Eye (tissue), 1 donor: Measurements from ENCODE around the gene DTD2.
"Not testable (repeated sequence)": the region's sequence is repeated elsewhere in the genome, so short reads cannot be mapped to it uniquely, and the experiment has no call there.

Experiments used
- DNase-seq: peaks from one replicate; pipeline ENCODE4 v3.0.0-alpha.2; 2015

The DTD2 gene

DNA sequence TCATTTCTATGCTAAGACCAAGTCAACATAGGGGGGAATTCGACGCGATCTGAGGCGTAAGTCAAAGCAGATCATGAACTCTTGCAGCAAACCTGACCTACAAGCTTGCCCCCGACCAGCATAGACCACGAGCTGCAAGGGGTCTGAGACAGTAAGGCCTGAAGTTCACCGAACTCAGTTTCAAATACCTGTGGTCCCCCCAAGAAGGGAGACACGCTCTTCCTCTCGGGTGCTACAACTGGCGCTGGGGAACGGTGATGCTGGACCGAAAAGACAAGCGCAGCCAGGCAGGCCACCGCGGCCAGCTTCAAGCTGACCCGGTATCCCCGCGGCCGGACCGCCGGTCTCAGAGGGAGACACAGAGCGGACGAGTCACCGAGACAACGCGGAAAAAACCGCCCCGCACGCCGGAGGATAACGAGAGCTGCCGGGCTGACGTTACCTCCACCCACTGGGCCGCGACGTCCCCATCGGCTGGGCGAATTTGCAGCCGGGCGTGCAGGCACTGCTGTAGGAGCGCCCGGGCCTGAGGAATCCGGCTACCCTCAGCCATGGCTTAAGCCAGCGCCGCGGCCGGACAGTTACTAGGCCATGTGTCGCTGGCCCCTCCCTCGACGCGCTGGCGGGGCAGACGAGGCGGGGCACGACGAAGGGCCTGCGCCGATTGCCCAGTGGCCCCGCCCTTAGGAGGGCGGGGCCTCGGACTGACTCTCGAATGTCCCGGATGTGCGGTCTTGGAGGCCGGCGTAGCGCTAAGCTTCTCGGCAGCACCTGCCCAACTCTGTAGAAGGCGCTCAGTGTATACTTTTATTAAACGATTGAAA, at the start of gene DTD2:
Gene DTD2 (minus strand): TSS at position 666 of the 824 bp plus-strand sequence. CDS start 113 bp downstream, at position 553.
- peak; percentile 99 for DNase-seq

DNA sequence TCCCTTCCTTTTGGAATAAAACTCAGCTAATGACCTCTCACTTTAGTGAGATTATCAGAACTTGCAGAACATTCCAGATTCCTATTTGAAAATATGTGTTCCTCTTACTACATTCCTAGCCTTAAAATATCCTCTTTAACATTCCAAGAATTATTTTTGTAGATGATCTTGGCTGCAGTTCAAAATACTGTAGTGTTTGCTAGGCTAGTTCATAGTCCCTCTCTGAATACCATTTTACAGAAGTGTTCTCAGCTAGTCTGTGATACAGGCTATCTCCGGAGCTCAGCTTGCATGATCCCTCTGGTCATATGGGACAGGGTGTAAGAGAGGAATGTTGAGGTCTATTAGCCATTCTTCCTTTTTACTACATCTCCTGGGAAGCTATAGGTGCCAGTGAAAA, 48.1 kb upstream of the DTD2 start:
- peak; percentile 11 for DNase-seq

DNA sequence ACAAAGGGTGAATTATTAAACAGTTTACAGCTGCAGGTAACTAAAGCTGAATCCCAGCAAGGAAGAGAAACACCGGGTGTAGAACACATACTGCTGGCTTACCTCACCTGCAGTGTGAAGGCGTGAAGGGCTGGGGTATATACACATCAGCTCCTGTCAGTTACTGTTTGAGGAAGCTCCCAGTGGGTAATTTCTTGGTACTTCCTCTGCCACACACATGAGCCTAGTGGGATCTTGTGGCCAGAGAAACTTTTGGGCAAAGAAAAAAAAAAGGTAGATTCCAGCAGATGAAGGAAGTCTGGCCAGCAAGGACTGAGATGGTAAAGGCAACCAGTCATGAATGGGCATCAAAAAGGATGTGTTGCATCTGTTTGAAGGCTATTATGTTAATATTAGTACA, 44.6 kb upstream of the DTD2 start:
- no peak for DNase-seq

DNA sequence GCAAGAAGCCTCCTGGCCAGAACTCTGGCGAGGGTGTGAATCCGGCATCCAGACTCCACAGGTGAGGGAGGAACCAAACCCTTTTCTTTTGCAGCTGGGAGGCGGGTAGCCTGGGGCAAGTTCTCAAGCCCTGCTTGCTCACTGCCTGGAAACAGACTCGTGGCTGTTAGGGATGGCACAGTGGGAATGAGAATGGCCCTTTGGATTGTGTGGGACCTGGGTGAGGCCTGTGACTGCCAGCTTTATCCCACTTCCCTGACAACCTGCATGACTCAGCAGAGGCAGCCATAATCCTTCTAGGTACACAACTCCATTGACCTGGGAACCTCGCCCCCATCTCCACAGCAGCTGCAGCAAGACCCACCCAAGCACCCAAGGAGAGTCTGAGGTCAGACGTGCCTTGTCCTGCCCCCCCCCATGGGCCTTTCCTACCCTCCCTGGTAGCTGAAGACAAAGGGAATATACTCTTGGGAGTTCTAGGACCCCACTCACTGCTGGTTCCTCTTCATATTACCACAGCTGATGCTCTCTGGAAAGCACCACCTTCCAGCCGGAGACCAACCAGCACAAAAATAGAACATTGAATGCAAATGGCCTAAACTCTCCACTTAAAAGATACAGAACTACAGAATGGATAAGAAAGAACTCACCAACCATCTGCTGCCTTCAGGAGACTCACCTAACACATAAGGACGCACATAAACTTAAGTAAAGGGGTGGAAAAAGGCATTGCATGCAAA, 35.6 kb upstream of the DTD2 start:
- DNase-seq, result no peak

DNA sequence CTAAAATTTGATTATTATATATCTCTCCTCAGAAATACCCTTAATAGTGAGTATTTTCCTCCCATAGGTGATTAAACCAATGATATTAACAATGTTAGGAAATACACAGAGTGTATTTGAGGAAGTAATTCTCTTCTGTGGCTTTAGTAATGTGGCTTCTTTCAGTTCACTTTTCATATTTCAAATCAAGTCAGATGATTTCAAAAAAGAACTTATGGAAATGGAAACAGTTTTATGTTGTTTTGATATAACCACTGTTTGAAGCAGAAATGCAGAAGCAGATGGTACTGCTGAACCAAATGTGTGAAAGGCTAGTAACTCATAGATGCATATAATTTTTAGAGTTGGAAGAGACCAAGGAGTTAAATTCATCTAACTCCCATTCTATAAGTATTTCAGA, 32.4 kb upstream of the DTD2 start:
- no peak for DNase-seq

DNA sequence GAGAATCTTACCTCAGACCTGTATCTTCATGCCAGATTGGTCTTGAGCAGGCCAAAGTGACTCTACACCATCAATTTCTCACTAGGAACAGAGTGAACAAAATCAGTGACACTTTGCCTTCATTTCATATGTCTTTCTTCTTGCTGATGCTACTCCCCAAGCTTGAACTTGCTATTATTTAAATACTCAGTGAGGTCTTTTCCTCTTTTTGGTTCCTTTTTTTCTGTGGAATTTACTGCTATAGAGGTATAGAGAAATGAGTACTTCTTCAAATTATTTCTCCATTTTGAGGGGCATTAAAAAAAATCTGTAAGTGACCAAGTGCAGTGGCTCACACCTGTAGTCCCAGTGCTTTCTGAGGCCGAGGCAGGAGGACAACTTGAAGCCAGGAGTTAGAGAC, 30.6 kb upstream of the DTD2 start, which contains the start of gene GPR33:
Gene GPR33 (minus strand): TSS at position 154 of the 400 bp plus-strand sequence. CDS start 4,074 bp downstream, outside the sequence.
- no peak for DNase-seq

DNA sequence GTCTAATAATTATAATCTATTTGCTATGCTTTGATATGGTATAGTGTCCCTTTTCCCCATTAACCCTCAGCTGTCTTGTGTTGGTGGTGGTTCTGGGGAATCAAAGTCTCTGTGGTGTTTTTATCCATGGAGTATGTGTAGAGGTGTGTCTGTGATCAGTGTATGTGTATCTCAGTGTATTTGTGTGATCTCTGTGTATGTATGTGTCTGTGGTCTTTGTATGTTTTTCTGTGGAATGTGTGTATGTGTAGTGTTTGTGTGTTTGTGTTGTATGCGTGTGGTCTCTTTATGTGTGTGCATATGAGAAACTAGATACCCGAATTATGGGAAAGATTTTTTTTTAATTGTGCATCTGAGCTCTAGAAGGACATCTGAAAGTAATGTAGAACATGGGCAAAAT, 29.5 kb upstream of the DTD2 start:
- no peak for DNase-seq

DNA sequence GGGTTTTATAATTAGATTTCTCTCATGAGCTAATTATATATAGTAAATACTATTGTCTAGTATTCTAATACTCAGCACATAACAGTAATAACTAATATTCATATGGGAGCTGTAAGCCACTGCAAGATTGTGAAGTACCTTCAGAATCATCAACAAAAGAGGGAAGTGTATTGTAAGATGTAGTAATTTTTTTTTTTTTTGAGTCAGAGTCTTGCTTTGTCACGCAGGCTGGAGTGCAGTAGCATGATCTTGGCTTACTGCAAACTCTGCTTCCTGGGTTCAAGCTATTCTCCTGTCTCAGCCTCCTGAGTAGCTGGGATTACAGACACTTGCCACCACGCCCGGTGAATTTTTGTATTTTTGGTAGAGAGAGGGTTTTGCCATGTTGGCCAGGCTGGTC, 27.4 kb upstream of the DTD2 start:
- DNase-seq, result no peak

DNA sequence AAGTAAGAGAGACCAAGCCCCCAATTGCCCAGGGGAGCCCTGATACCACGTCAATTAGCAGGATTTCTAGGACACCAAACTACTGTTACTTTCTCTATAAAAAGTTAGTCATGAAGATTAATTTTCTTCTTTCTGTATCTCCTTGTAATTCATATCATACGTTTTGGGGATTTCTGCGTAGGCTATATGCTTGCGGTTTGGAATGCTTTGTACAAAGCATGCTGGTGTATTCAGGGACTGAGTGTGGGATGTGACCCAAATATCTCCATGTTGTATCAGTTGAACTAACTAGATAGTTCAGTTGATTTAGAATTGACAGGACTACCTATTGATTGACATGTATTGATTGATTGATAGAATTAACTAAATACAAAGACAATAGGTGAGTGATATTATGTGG, 22.9 kb upstream of the DTD2 start:
- peak; percentile 8 for DNase-seq

DNA sequence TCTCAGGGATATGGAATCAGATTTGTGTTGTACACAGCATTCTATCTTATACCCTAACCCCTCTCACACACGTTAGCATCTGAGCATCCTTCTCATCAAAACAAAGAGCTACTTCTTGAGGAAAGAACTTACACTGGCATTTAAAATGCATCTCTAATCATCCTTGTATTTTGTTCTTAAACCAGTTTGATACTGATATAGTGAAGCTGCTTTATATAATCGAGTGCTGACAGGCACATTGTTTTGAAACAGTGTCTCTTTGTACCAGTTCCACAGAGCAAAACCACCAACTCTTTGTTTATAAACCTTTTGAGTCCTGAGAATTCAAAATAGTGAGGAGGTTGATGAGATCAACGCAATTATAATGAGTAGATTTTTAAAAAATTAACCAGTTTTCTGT, 21.7 kb upstream of the DTD2 start:
- peak; percentile 13 for DNase-seq

DNA sequence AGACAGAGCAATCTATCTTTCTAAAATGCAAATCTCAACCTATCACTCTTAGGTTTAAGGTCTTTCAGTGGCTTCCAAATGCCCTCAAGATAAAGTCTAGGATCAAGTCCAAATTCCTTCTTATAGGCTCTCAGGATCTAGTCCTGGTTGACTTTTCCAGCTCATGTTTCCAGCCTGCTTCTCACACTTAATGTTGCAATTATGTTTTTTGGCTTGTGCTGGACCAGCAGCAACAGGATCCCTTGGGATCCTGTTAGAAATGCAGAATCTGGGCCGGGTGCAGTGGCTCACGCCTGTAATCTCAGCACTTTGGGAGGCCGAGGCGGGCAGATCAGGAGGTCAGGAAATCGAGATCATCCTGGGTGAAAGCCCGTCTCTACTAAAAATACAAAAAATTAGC, 19.9 kb upstream of the DTD2 start:
- no peak for DNase-seq

DNA sequence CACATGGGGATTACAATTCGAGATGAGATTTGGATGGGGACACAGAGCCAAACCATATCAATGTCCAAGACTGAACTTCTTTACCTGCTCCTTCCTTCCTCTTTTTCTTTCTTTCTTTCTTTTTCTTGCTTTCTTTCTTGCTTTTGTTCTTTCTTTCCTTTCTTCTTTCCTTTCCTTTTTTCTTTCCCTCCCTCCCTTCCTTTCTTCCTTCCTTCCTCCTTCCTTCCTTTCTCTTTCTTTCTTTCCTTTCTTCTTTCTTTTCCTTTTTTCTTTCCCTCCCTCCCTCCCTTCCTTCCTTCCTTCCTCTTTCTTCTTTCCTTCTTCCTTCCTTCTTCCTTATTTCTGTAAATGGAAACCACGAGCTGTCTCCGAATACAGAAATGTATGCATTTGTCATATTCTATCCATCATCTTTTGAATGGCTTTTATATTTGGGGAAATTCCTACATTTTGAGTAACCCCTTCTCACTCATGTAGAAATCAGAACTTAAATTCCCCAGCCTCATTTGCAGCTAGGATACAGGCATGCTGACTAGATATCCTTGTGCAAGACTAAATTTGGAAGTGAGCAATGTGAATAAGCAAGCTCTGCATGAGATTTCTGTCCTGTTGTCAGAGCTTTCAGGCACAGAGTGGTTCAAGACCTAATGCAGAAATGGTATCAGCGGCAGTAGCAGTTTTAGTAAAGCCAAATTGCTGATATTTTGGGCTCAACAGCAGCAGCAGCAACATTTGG, 19.0 kb upstream of the DTD2 start:
- no peak for DNase-seq

DNA sequence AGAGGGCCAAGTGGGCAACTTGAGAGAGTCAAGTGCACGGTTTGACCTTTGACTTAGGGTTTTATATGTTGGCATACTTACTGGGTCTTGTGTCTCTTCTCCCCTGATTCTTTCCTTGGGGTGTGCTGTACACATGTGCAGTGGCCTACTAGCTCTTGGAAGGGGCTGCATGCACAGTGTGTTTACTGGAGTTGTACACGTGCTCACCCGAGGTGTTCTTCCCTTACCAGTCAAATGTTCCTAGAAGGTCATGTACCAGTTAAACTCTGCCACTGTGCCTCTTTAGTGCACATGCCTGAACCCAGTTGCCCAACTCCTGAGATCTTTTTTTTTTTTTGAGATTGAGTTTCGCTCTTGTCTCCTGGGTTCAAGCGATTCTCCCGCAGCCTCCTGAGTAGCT, 9.2 kb upstream of the DTD2 start:
- no peak for DNase-seq

DNA sequence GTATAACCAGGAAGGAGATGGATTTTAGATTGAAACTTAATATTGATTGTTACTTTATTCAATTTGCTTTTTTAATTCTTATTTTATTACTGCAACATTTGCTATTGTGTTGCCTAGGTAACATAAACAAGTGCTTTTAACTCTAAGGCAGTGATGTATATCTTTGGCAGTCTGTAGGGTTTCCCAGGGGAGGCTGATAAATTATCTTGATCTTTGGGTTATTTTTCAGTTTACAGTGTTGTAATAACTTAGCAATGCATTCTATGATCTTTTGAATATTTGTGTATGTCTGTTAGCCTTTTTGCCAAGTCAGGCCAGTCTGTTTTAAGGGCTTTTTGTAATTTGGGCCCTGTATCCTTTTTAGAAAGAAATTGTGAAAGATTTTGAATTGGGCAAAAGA, 7.8 kb upstream of the DTD2 start:
- DNase-seq, result no peak

DNA sequence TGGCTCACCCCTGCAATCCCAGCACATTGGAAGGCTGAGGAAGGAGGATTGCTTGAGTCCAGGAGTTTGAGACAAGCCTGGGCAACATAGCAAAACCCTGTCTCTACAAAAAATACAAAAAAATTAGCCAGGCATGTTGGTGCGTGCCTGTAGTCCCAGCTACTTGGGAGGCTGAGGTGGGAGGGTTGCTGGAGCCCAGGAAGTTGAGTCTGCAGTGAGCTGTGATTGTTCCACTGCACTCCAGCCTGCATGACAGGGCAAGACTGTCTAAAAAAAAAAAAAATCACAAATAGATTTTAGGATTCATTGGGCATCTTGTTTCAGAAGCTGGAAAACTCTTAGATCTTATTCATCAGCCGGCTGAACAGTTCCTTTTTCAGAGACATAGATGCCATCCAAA, 5.1 kb upstream of the DTD2 start:
- DNase-seq, result not testable (repeated sequence)

DNA sequence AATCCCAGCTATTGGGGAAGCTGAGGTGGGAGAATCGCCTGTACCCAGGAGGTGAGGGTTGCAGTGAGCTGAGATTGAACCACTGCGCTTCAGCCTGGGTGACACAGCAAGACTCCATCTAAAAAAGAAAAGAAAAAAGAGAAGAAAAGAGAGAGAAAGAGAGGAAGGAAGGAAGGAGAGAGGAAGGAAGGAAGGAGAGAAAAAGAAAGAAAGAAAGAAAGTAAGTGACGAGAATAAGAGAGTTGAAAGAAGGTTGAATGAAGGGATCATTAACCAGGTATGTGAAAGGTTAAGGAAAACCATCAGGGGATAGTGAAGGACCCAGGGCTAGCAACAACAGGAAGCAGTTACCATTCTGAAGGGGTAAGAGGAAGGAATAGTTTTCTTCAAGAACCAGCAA, 4.2 kb upstream of the DTD2 start:
- DNase-seq, result no peak

DNA sequence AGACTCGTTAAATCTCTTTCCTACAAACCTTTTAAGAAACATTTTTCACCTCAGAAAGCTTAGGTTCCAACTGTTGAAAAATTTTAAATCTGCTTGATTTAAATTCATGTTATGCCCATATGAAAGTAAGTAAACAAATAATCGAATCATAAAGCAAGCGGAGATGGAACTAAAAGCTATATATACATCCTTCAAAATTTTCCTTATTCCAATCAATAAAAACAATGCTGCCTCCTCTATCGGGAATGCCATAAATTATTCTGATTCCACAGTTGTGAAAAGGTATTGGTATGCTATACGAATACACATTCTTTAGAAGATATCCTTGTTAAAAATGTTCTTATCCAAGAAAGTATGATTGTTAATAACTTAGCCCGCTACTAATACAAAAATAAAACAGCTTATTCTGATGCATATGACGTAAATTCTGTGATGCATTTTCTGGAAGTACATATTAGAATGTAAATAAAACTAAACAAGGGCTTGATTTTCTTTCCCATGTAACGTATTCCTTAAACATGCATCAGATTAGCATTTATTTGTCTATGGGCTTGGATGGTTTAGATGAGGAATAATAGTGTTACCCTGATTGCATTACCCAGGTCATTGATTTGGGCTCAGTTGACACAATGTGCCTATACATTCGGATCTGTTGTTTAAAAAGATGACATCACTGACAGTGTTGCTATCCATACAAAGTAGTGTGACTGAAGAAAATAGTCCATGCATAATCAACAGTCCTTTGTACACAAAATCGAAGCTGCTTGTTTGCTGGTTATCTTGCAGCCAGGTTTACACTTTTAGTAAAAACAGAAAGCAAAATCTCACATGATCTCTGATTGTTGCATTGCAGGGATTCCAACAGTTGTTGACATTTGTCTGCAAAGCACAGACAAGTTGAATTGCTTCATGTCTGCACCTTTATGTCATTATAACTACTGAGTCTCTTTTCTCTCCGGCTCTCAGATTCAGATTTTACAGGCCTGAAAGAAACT, 656 bp upstream of the DTD2 start:
- DNase-seq, result peak; percentile 39

DNA sequence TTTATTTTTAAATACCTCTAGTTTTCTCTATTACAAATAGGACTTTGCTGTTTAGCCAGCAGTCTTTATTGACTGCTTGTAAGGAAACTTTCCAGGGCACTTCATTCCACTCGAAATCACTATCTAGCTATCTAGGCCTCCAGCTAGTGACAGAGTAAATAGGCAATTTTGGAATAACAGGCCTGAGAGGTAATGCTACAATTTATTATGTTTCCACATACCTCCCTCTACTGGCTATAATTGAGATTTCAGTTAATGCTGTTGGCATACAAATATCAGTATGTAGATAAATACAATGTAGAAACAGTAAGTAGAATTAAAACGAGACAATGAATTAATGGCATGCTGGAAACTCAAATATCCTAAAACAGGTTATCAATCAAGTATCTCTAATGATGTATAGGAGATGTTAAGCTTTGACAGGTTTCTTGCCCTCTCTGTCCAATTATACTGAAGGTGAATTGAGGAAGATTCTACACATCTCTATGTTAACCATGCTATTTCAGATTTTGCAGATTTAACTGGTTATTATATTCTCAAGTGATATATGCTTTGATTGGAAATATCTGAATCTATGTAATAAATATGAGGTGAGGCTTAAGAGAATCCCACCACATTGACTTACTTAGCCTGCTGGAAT, 7.2 kb downstream of the DTD2 start:
- DNase-seq, result peak; percentile 51

DNA sequence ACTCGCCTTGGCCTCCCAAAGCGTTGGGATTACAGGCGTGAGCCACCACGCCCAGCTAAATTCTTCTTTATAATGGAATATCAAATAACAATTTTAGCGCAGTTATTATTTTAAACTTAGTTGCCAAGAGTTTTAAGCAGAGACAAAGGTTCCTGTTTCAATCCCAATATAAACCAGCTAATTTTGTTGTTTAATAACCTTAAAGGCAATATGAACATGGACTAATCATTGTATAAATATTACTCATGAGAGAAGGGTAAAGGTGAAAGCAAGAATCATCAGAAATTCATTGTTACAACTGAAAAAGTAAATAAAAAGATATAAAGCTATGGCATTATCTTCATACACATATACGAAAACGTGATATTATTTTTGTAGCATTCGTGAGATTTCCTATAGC, 8.2 kb downstream of the DTD2 start:
- no peak for DNase-seq

DNA sequence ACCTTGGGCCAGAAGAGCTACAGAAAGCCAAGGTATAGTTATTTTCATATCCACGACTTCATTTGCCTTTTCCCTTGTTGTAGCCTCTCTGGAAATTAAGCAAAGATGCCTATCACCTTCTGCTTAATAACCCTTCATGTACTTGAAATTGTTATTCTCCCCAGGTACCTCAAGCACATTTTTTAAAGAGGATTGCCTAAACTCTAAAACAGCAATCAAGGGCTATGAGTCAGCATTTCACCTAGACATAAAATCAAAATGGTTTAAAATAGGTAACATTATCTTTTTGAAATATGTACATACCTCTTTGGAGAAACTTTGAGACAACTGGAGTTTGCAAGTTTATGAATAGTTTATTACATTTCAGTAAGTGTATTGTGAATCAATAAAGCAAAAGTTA, 11.6 kb downstream of the DTD2 start:
- no peak for DNase-seq

DNA sequence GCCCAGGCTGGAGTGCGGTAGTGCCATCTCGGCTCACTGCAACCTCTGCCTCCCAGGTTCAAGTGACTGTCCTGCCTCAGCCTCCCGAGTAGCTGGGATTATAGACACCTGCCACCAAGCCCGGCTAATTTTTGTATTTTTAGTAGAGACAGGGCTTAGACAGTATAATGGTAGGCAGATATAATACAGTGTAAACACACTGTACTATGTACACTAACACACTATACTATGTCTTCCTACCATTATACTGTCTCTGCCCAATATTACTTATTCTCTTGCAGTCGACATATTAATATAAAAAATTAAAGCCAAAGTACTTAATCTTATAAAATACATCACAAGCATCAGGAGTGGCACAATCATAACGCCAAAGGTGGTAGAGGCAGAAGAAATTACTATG, 15.0 kb downstream of the DTD2 start:
- DNase-seq, result no peak
